ENCODE results near the gene TOLLIP. TPM values are rescaled to one million over a fixed set of nuclear protein-coding genes. Genes with fewer than 3 reads are reported as not detected.

Gene TOLLIP
- total RNA-seq, 1 experiment from 2014 or later = 29.5 TPM

GRCh38 chr11:1257366-1257765 lies 52.1 kb downstream of the TOLLIP start:
- no peak overlapping the region for H3K4me2 ChIP-seq
- TF ChIP-seq CTCF (conservative IDR thresholded peaks at IDR 0.05) (no peak), EZH2 (IDR thresholded peaks at IDR 0.05; ENCODE audit: low read depth) (no peak)
- ChIA-PET POLR2A (ENCODE audit: unreplicated experiment) (no interaction called here), CTCF (no interaction called here)
- intact Hi-C loops (cut with micrococcal nuclease; ENCODE audit: unreplicated experiment) = no loop called here
- no peaks in the 10 kb centered on the region for H4K20me1 ChIP-seq (ENCODE audit: insufficient read depth)
- no peak overlapping the region for H3K4me3 ChIP-seq
- no peak overlapping the region for H2AFZ ChIP-seq
- H3K27me3 ChIP-seq (ENCODE audit: insufficient read depth, low read depth) = no peaks in the 10 kb centered on the region
- no peaks in the 10 kb centered on the region for H3K9me3 ChIP-seq (ENCODE audit: insufficient read depth, low read depth)
- H3F3A ChIP-seq (ENCODE audit: insufficient read depth, low read depth) = no peaks in the 10 kb centered on the region
- no peak overlapping the region for H3K27ac ChIP-seq
- no peak for DNase-seq
- BruUV-seq (replicated peaks) = no TSS peak
- H3K9me2 ChIP-seq (ENCODE audit: insufficient read depth) = no peaks in the 10 kb centered on the region
- H3K79me2 ChIP-seq (ENCODE audit: low read depth) = no peaks in the 10 kb centered on the region
- peaks cover 6% of the 10 kb centered on the region for H3K4me1 ChIP-seq (replicated peaks; ENCODE audit: insufficient read depth)
- H3K36me3 ChIP-seq (ENCODE audit: low read depth) = no peaks in the 10 kb centered on the region

GRCh38 chr11:1256257-1257045 lies 53.0 kb downstream of the TOLLIP start:
- Histone ChIP-seq H3K4me1 (replicated peaks; ENCODE audit: insufficient read depth) (no peaks in the 10 kb centered on the region), H3K36me3 (ENCODE audit: low read depth) (no peaks in the 10 kb centered on the region), H3F3A (ENCODE audit: insufficient read depth, low read depth) (peaks cover 2% of the 10 kb centered on the region; the same call in 1 of the 2 replicates), H3K9me3 (ENCODE audit: insufficient read depth, low read depth) (no peaks in the 10 kb centered on the region), H3K27ac (no peak overlapping the region), H3K4me3 (no peak overlapping the region), H3K79me2 (ENCODE audit: low read depth) (no peaks in the 10 kb centered on the region), H3K4me2 (no peak overlapping the region), H2AFZ (no peak overlapping the region), H3K27me3 (ENCODE audit: insufficient read depth, low read depth) (no peaks in the 10 kb centered on the region), H3K9me2 (ENCODE audit: insufficient read depth) (no peaks in the 10 kb centered on the region), H4K20me1 (ENCODE audit: insufficient read depth) (no peaks in the 10 kb centered on the region)
- TF ChIP-seq CTCF (conservative IDR thresholded peaks at IDR 0.05) (no peak), EZH2 (IDR thresholded peaks at IDR 0.05; ENCODE audit: low read depth) (no peak)
- ChIA-PET POLR2A (ENCODE audit: unreplicated experiment) (no interaction called here), CTCF (no interaction called here)
- intact Hi-C loops (cut with micrococcal nuclease; ENCODE audit: unreplicated experiment) = no loop called here
- DNase-seq = no peak
- no TSS peak for BruUV-seq (replicated peaks)

- H3K9me3 ChIP-seq (ENCODE audit: insufficient read depth, low read depth) = no peaks in the 10 kb centered on the region
- ChIA-PET CTCF (no interaction called here), POLR2A (ENCODE audit: unreplicated experiment) (no interaction called here)
- H3F3A ChIP-seq (ENCODE audit: insufficient read depth, low read depth) = peaks cover 3% of the 10 kb centered on the region; the same call in 1 of the 2 replicates
- no peaks in the 10 kb centered on the region for H3K4me1 ChIP-seq (replicated peaks; ENCODE audit: insufficient read depth)
- TF ChIP-seq CTCF (conservative IDR thresholded peaks at IDR 0.05) (no peak), EZH2 (IDR thresholded peaks at IDR 0.05; ENCODE audit: low read depth) (no peak)
- no peak overlapping the region for H3K27ac ChIP-seq
- H3K27me3 ChIP-seq (ENCODE audit: insufficient read depth, low read depth) = no peaks in the 10 kb centered on the region
- no peaks in the 10 kb centered on the region for H3K9me2 ChIP-seq (ENCODE audit: insufficient read depth)
- H4K20me1 ChIP-seq (ENCODE audit: insufficient read depth) = no peaks in the 10 kb centered on the region
- DNase-seq = no peak
- intact Hi-C loops (cut with micrococcal nuclease; ENCODE audit: unreplicated experiment) = no loop called here
- no peaks in the 10 kb centered on the region for H3K36me3 ChIP-seq (ENCODE audit: low read depth)
- no TSS peak for BruUV-seq (replicated peaks)
- H3K4me3 ChIP-seq = no peak overlapping the region
- H2AFZ ChIP-seq = no peak overlapping the region
- H3K4me2 ChIP-seq = no peak overlapping the region
- no peaks in the 10 kb centered on the region for H3K79me2 ChIP-seq (ENCODE audit: low read depth)
Measured at GRCh38 chr11:1255151-1255550, 54.3 kb downstream of the TOLLIP start.
